ENCODE data around the gene RAB4A.

The RAB4A gene

DNA sequence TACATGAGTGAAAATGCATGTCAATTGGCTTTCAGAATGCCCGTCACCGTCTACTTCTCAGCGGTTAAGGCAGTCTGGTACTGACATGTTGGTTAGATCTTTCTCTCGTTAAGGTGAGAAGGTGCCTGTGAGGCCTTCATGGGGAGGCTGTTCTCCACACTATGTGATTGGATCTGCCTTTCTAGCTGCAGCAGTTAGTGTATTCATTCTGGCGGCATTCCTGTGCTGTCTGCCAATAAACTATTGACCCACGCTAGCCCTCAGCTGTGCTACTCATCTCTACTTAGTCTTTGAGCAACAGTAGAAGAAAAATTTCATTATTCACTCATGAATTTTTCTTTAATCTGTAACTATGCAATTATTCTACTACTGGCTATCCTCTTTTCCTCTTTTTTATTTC is 39.9 kb downstream of the RAB4A start:
- no peak for DNase-seq (ENCODE audit: low spot score)
- no peak for TF ChIP-seq CTCF (IDR thresholded peaks at IDR 0.05; ENCODE audit: extremely low read depth, missing control alignments)

DNA sequence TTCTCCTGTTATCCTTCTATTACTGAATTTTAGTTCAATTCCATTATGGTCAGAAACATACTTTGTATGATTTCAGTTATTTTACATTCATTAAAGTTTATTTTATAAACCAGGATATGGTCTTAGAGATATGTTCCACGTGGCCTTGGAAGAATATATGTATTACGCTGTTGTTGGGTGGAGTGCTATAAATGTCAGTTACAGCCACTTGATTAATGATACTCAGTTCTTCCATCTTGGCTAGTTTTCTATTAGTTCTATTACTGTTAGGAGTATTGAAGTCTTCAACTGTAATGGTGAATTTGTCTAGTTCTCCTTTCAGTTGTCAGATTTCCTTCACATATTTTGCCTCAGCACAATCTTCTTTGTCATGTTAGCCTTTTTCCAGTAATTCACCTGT is 45.3 kb downstream of the RAB4A start:
- no peak for TF ChIP-seq CTCF (IDR thresholded peaks at IDR 0.05; ENCODE audit: extremely low read depth, missing control alignments)
- no peak for DNase-seq (ENCODE audit: low spot score)

- TF ChIP-seq CTCF (IDR thresholded peaks at IDR 0.05; ENCODE audit: extremely low read depth, missing control alignments) = no peak
- no peak for DNase-seq (ENCODE audit: low spot score)
Observed at GRCh38 chr1:229318056-229318455, 47.1 kb downstream of the RAB4A start.

- TF ChIP-seq CTCF (IDR thresholded peaks at IDR 0.05; ENCODE audit: extremely low read depth, missing control alignments) = no peak
- DNase-seq (ENCODE audit: low spot score) = no peak
Observed at GRCh38 chr1:229319487-229319886, 48.6 kb downstream of the RAB4A start.

GRCh38 chr1:229323201-229323600 is 52.3 kb downstream of the RAB4A start:
- no peak for DNase-seq (ENCODE audit: low spot score)
- no peak for TF ChIP-seq CTCF (IDR thresholded peaks at IDR 0.05; ENCODE audit: extremely low read depth, missing control alignments)

DNA sequence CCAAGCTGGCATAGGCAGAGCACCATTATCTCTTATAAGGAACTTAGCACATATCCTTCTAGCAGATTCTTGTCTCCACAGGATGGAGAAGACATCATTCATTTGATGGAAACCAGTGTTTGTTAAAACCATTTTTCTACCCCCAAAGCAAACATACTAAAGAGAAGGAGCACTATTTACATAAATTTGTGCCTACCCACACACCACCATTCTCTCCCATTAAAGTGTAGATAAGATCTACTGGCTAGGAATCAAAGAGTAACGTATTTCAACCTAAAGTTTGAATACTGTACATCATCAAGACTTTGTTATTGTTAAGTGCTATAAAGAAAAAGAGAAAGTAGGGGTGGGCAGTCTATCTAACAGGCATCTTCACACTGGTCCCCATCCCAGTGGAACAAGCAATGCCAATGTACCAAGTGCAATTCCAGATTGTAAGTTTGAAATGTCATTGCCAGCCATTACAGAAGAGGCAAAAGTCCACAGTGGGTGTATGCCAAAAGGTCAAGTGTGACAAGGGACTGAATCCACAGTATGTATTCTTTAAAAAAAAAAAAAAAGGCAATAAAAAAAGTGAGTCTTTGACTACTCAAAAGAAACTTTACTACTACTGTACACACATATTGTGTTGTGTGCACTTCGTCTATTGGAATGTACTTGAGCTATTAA is 53.1 kb downstream of the RAB4A start:
- no peak for TF ChIP-seq CTCF (IDR thresholded peaks at IDR 0.05; ENCODE audit: extremely low read depth, missing control alignments)
- no peak for DNase-seq (ENCODE audit: low spot score)

- DNase-seq (ENCODE audit: low spot score) = no peak
- TF ChIP-seq CTCF (IDR thresholded peaks at IDR 0.05; ENCODE audit: extremely low read depth, missing control alignments) = no peak
Observed at GRCh38 chr1:229325401-229325800, 54.5 kb downstream of the RAB4A start.

Data from GM20000 (cell line).